ENCODE measurements around the gene METTL17.
"Not testable (repeated sequence)": the region's sequence is repeated elsewhere in the genome, so short reads cannot be mapped to it uniquely, and the experiment has no call there.

METTL17 gene

DNA sequence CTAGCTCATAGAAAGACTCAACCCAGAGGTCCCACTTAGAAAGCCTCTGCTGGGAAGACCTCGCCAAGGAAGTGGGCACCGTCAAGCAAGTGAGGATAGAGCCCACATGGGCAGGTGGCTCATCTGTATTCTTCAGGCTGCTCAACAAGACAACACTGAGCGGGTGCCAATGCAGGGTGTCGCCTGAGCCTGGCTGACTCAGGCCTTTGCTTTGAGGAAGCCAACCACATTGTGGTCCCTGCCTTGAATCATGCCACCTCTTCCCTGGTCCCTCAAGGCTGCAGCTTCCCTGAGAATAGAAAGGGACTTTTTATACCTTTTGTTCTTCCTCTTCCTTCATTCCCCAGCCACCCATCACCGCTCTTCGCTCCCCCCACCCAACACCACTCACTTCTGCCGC, 47.0 kb downstream of the METTL17 start:
- H3K36me3 Mint-ChIP-seq (ENCODE audit: insufficient read depth), result no peaks in the 10 kb centered on the region
- ATAC-seq (replicated peaks), result no peak
- no peaks in the 10 kb centered on the region for H3K4me1 Mint-ChIP-seq (ENCODE audit: low read depth in 2 of 2)
- DNase-seq, result no peak
- H3K9me3 Mint-ChIP-seq, result no peaks in the 10 kb centered on the region
- peaks cover 30 to 31% of the 10 kb centered on the region in 2 donors for H3K27me3 Mint-ChIP-seq
- no peak overlapping the region for H3K27ac Mint-ChIP-seq
- H3K4me3 Mint-ChIP-seq, result no peak overlapping the region

GRCh38 chr14:21037156-21037555, 47.4 kb downstream of the METTL17 start:
- H3K4me3 Mint-ChIP-seq, result no peak overlapping the region
- ATAC-seq (replicated peaks) (no peak), DNase-seq (no peak)
- H3K36me3 Mint-ChIP-seq (ENCODE audit: insufficient read depth), result no peaks in the 10 kb centered on the region
- no peaks in the 10 kb centered on the region for H3K4me1 Mint-ChIP-seq (ENCODE audit: low read depth in 2 of 2)
- H3K27ac Mint-ChIP-seq, result no peak overlapping the region
- H3K27me3 Mint-ChIP-seq, result peaks cover 31 to 33% of the 10 kb centered on the region in 2 donors
- H3K9me3 Mint-ChIP-seq, result no peaks in the 10 kb centered on the region

DNA sequence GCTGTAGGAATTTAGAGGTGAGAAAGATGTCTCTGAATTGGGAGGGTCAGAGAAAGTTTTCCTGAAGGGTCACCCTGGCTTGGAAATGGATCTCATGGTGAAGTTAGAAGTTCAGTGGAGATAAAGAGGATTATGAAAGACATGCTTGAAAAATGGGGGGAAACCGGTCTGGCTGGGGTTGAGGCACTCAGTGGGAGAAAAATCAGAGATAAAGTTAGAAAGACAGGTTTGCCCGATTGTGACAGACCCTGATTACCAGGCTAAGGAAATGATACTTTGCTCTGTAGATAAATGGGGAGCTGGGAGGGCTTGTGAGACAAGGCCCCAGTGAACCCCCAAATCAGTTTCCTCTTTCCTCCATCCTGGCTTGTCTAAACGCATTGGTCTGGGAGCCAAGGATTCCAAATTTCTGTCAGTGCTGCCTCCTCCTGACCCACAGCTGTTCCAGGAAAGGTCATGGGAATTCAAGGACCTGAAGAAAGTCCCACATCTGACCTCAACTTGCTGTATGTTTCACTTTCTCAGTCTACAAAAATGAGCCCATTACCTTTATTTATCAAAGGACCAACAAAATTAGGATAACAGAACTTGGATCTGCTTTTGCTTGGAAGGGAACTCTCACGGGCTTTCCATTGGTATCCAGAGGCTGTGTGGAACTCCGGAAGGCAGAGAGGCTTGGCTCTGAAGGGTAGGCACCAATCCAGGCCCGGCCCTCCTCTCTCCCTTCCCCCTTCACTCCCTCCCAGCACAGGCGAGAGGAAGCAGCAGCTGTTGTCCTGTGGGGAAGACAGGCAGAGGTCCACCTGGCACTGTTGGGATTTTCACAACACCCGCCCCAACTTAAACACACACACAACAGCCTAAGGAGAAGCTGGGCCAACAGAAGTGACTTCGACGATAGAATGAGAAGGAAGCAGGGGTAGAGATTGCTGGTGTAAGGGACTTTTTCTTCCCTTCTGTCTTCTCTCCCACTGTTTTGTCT, 49.0 kb downstream of the METTL17 start:
- ATAC-seq (replicated peaks) (no peak), DNase-seq (no peak)
- no peak overlapping the region for H3K27ac Mint-ChIP-seq

DNA sequence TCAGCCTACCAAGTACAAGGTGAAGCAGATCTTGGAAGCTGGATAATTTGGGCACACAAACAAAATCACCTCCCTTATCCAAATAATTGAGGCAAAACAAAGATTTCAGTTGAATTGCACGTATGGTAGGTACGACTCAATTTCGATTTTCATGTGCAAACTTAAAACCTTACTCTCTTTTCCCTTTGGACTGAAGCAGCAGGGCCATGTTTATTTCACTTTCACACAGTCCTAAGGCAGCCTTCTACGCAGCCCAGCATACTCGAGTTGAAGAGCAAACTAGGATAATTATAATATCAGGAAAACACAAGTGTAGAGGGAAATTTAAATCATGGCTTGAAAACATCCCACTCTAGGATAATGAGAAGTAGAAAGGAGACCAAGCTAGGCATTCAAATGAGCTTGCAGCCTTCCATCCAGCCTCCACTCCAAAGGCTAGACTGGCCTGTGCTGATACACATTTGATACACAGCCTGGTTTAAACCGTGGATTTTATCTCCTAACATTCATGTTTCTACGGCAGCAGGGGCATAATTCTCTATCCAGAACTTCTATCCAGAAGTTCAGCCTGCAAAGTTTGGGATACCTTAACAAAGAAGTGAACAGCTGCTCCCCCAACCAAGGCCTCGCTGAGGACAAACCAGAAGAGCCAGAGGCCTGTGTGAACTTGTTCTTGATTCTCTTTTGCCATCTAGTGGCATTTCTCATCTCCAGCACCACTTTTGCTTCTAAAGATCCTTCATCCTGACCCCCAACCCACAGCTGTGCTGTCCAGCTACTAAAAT, 50.0 kb downstream of the METTL17 start:
- peak in 2 of 3 experiments; percentile 8 to 13 for DNase-seq
- Mint-ChIP-seq H3K4me1 (ENCODE audit: low read depth in 2 of 2) (peaks cover 0 to 8% of the 10 kb centered on the region in 2 donors), H3K9me3 (no peaks in the 10 kb centered on the region), H3K4me3 (no peak overlapping the region), H3K27me3 (peaks cover 30 to 34% of the 10 kb centered on the region in 2 donors), H3K36me3 (ENCODE audit: insufficient read depth) (no peaks in the 10 kb centered on the region), H3K27ac (no peak overlapping the region)
- ATAC-seq (replicated peaks), result peak; percentile 62

More for the DNA sequence above, 49.0 kb downstream of the METTL17 start:
- no peaks in the 10 kb centered on the region for H3K36me3 Mint-ChIP-seq (ENCODE audit: insufficient read depth)
- H3K27me3 Mint-ChIP-seq, result peaks cover 29 to 30% of the 10 kb centered on the region in 2 donors
- H3K4me1 Mint-ChIP-seq (ENCODE audit: low read depth in 2 of 2), result peaks cover 0 to 2% of the 10 kb centered on the region in 2 donors
- no peaks in the 10 kb centered on the region for H3K9me3 Mint-ChIP-seq
- H3K4me3 Mint-ChIP-seq, result no peak overlapping the region

GRCh38 chr14:21040370-21040925, 50.7 kb downstream of the METTL17 start:
- Mint-ChIP-seq H3K9me3 (no peaks in the 10 kb centered on the region), H3K4me1 (ENCODE audit: low read depth in 2 of 2) (peaks cover 0 to 8% of the 10 kb centered on the region in 2 donors), H3K27me3 (peaks cover 30 to 41% of the 10 kb centered on the region in 2 donors)

DNA sequence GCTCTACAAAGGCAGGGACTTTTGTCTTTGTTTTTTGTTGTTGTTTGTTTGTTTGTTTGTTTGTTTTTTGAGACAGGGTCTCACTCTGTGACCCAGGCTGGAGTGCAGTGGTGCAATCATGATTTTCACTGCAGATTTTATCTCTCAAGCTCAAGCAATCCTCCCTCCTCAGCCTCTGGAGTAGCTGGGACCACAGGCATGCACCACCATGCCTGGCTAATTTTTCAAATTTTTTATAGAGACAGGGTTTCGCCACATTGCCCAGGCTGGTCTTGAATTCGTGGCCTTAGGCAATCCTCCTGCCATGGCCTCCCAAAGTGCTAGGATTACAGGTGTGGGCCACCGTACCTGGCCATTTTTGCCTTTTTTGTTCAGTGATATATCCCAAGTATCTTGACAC, 51.2 kb downstream of the METTL17 start:
- not testable (repeated sequence) for H3K4me1 Mint-ChIP-seq (ENCODE audit: low read depth in 2 of 2); H3K9me3 Mint-ChIP-seq; H3K27ac Mint-ChIP-seq; ATAC-seq (replicated peaks); H3K4me3 Mint-ChIP-seq; H3K36me3 Mint-ChIP-seq (ENCODE audit: insufficient read depth); DNase-seq
- peaks cover 30 to 43% of the 10 kb centered on the region in 2 donors for H3K27me3 Mint-ChIP-seq

More at GRCh38 chr14:21040370-21040925, 50.7 kb downstream of the METTL17 start:
- Mint-ChIP-seq H3K27ac (no peak overlapping the region), H3K36me3 (ENCODE audit: insufficient read depth) (no peaks in the 10 kb centered on the region), H3K4me3 (no peak overlapping the region)
- no peak for ATAC-seq (replicated peaks)
- DNase-seq, result no peak

DNA sequence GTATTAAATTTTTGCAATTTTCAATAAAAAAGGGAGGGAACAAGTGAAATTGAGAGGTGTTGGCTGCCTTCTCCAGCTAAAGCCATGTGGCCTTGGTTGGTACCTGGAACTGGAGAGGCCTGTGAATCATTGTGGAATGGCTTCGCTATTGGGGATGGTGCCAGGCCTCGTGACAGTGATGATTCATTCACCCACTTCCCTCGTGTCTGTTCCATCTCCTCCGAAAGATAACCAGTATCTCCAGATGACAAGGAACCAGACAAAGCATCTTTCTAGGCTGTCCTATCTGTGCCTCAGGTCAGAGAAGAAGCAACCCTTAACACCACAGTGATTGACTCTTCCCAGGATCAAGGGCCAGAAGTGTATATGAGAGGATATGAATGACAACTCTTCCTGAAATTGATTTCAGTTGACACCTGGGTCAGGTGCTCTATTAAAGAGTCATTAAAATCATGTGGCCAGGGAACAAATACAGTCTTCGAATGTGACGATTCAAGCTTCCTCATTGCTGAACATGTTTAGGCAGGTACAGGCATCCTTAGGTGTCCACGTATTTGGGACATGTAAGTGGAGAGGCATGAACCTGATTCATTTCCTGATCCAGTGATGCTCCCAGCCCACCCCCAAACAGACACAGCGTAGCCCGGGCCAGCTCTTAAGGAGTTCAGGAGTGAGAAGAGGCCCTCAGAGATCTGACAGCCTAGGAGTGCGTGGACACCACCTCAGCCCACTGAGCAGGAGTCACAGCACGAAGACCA, 52.1 kb downstream of the METTL17 start, which contains the start of gene RNASE7:
RNASE7 (plus strand) TSS at position 687 of the 758 bp plus-strand sequence. CDS start 631 bp downstream, outside the sequence.
- Mint-ChIP-seq H3K36me3 (ENCODE audit: insufficient read depth) (no peaks in the 10 kb centered on the region), H3K4me3 (no peak within 1 kb of the TSS), H3K27ac (no peak within 1 kb of the TSS), H3K4me1 (ENCODE audit: low read depth in 2 of 2) (peaks cover 0 to 8% of the 10 kb centered on the region in 2 donors), H3K9me3 (no peaks in the 10 kb centered on the region), H3K27me3 (peaks cover 24 to 39% of the 10 kb centered on the region in 2 donors)
- ATAC-seq (replicated peaks), result no peak
- DNase-seq, result no peak

DNA sequence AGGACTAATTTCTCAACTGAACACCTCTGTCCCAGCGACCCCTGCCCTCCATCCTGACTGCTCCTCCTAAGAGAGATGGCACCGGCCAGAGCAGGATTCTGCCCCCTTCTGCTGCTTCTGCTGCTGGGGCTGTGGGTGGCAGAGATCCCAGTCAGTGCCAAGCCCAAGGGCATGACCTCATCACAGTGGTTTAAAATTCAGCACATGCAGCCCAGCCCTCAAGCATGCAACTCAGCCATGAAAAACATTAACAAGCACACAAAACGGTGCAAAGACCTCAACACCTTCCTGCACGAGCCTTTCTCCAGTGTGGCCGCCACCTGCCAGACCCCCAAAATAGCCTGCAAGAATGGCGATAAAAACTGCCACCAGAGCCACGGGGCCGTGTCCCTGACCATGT, 53.1 kb downstream of the METTL17 start:
- no peaks in the 10 kb centered on the region for H3K36me3 Mint-ChIP-seq (ENCODE audit: insufficient read depth)
- H3K4me3 Mint-ChIP-seq, result no peak overlapping the region
- H3K9me3 Mint-ChIP-seq, result no peaks in the 10 kb centered on the region
- ATAC-seq (replicated peaks), result no peak
- no peak overlapping the region for H3K27ac Mint-ChIP-seq
- H3K27me3 Mint-ChIP-seq, result peaks cover 19 to 31% of the 10 kb centered on the region in 2 donors
- H3K4me1 Mint-ChIP-seq (ENCODE audit: low read depth in 2 of 2), result peaks cover 0 to 8% of the 10 kb centered on the region in 2 donors
- no peak for DNase-seq

GRCh38 chr14:21043387-21043973, 53.7 kb downstream of the METTL17 start:
- DNase-seq (no peak), ATAC-seq (replicated peaks) (no peak)
- H3K36me3 Mint-ChIP-seq (ENCODE audit: insufficient read depth), result no peaks in the 10 kb centered on the region
- no peak overlapping the region for H3K27ac Mint-ChIP-seq
- H3K4me1 Mint-ChIP-seq (ENCODE audit: low read depth in 2 of 2), result peaks cover 0 to 8% of the 10 kb centered on the region in 2 donors
- no peak overlapping the region for H3K4me3 Mint-ChIP-seq
- peaks cover 22 to 25% of the 10 kb centered on the region in 2 donors for H3K27me3 Mint-ChIP-seq
- no peaks in the 10 kb centered on the region for H3K9me3 Mint-ChIP-seq

DNA sequence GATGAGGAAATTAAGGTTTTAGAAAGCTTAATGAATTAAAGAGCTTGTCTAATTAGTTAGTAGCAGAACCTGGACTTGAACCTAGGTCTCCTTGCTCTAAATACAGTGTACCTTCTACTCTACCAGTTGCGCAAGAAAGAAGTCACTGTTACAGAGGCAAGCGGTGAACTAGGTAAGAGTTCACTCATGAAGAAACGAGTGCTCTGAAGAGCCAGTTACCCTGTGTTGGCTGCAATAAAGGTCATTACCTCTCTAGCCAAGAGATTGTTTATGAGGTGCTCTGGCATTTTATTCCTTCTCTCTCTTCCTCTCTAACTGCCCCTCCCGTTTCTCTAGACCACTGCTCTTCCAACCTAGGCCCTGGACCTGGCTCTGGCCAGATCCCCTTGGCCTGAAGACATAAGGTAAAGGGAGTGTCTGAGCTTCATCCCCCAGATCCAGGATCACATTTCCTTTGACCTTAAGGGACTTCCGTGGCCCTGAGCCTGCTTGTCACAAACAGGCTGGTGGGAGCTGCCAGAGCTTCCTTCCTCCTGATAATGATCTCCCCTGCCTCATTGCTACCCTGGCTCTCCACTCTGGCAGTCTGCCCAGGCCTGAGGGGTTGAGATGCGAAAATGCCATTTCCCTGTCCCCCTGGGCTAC, 54.3 kb downstream of the METTL17 start:
- Mint-ChIP-seq H3K36me3 (ENCODE audit: insufficient read depth) (no peaks in the 10 kb centered on the region), H3K4me3 (no peak overlapping the region), H3K4me1 (ENCODE audit: low read depth in 2 of 2) (peaks cover 0 to 8% of the 10 kb centered on the region in 2 donors), H3K9me3 (no peaks in the 10 kb centered on the region), H3K27ac (peak overlapping the region in 1 of 2 donors; percentile 1), H3K27me3 (peaks cover 25 to 28% of the 10 kb centered on the region in 2 donors)
- DNase-seq, result no peak
- ATAC-seq (replicated peaks), result peak; percentile 64

Measured in effector memory CD8-positive, alpha-beta T cell (primary cell).